Measurements from ENCODE around the gene TBL1X.

DNA sequence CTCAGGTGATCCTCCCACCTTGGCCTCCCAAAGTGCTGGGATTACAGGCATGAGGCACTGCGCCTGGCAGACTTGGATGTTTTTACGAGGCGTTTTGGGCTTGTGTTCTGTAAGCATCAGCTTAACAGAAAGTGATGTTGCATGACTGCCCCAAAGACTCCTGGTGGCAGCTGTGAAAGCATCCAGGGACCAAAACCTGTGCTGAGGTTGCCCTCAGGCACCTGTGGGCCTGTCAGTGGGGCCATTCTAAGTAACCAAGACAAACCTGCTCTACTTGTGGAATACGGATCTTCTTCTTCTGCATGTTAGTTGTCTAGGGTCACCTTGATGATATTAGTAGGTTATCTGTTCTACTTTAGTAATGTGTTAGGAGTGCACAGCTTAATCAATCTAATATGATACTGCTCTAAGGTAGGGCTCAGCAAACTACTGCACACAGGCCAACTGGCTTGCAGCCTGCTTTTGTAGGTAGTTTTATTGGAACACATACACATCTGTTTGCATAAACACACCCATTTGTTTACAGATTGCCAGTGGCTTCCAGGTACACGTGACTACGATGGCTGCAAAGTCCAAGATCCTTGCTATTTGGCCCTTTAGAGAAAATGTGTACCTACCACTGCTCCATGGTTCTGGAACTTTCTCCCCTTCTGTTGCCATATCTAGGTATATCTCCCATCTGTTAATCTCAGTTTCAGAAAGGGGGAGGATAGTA lies 164.1 kb downstream of the TBL1X start:
- TF ChIP-seq CTCF (IDR thresholded peaks at IDR 0.05), result no peak
- TF ChIP-seq POLR2A (IDR thresholded peaks at IDR 0.05), result no peak
